OCI-LY3 (cell line): Measurements from ENCODE around the gene TERB1.

ENCODE experiments used
- H2AFZ ChIP-seq: fragments of 200-600, 300-600 bp; shearing (Covaris generic); 2 replicates; pipeline ENCODE4 v1.6.0; 2014; ENCODE audit warnings: antibody characterized with exemption, low read depth, low read length
- H3K27ac ChIP-seq: fragments of 200-600, 300-600 bp; sonication (generic); 2 replicates; pipeline ENCODE4 v1.5.1; 2014; ENCODE audit warnings: mild to moderate bottlenecking, low read length, moderate library complexity, mixed read lengths
- H3K27me3 ChIP-seq: fragments of 200-600, 300-600 bp; sonication (generic); 2 replicates; pipeline ENCODE4 v1.6.1; 2014; ENCODE audit warnings: low read depth, low read length, mixed read lengths
- H3K36me3 ChIP-seq: fragments of 200-600, 300-600 bp; sonication (generic); replicated peaks from 2 replicates; pipeline ENCODE3; 2014; ENCODE audit warnings: low read depth, low read length, mixed read lengths
- H3K4me1 ChIP-seq: fragments of 300-600, 200-600 bp; sonication (generic); 2 replicates; pipeline ENCODE4 v1.6.1; 2014; ENCODE audit warnings: low read length, mixed read lengths
- H3K4me2 ChIP-seq: fragments of 200-600, 300-600 bp; sonication (generic); 2 replicates; pipeline ENCODE4 v1.6.1; 2014; ENCODE audit warnings: low read length, mixed read lengths
- H3K4me3 ChIP-seq: fragments of 300-600, 200-600 bp; sonication (generic); 2 replicates; pipeline ENCODE4 v1.5.1; 2014; ENCODE audit warnings: antibody characterized with exemption, mild to moderate bottlenecking, low read length, moderate library complexity
- H3K79me2 ChIP-seq: fragments of 300-600, 200-600 bp; shearing (Covaris generic); 2 replicates; pipeline ENCODE4 v1.6.1; 2014; ENCODE audit warnings: mild to moderate bottlenecking, low read length, mixed read lengths
- H3K9ac ChIP-seq: fragments of 300-600, 200-600 bp; shearing (Covaris generic); 2 replicates; pipeline ENCODE4 v1.6.0; 2014; ENCODE audit warnings: mild to moderate bottlenecking, low read length, moderate library complexity
- H3K9me3 ChIP-seq: fragments of 200-600, 300-600 bp; shearing (Covaris generic); 2 replicates; pipeline ENCODE4 v1.6.1; 2014; ENCODE audit warnings: low read length, mixed read lengths; ENCODE audit not compliant: insufficient read depth
- H4K20me1 ChIP-seq: fragments of 200-600, 300-600 bp; sonication (generic); 2 replicates; pipeline ENCODE4 v1.6.1; 2016; ENCODE audit warnings: low read length, mixed read lengths; ENCODE audit not compliant: insufficient read depth
- EZH2phosphoT487 ChIP-seq: fragments of 200-600 bp; shearing (Covaris generic); IDR thresholded peaks from 2 replicates; pipeline ENCODE4 v1.6.1; 2018; ENCODE audit warnings: antibody characterized with exemption, mixed run types, low read depth
- TF ChIP-seq, protein P1 (sequence below): fragments of 200-600, 300-600 bp; sonication (generic); IDR thresholded peaks from 2 replicates; pipeline ENCODE4 v1.5.1; 2014; ENCODE audit warnings: antibody characterized with exemption, low read length, low read depth

The TERB1 gene

GRCh38 chr16:66810391-66810790 lies 9.0 kb upstream of the TERB1 start:
- H3K4me1 ChIP-seq = no peaks in the 10 kb centered on the region
- H2AFZ ChIP-seq = no peak overlapping the region
- H3K27me3 ChIP-seq = no peaks in the 10 kb centered on the region
- H3K4me3 ChIP-seq = no peak overlapping the region
- peaks cover 75% of the 10 kb centered on the region for H3K36me3 ChIP-seq
- H3K79me2 ChIP-seq = no peaks in the 10 kb centered on the region
- no peaks in the 10 kb centered on the region for H4K20me1 ChIP-seq
- no peak overlapping the region for H3K9ac ChIP-seq
- H3K4me2 ChIP-seq = no peak overlapping the region
- TF ChIP-seq, protein P1, sequence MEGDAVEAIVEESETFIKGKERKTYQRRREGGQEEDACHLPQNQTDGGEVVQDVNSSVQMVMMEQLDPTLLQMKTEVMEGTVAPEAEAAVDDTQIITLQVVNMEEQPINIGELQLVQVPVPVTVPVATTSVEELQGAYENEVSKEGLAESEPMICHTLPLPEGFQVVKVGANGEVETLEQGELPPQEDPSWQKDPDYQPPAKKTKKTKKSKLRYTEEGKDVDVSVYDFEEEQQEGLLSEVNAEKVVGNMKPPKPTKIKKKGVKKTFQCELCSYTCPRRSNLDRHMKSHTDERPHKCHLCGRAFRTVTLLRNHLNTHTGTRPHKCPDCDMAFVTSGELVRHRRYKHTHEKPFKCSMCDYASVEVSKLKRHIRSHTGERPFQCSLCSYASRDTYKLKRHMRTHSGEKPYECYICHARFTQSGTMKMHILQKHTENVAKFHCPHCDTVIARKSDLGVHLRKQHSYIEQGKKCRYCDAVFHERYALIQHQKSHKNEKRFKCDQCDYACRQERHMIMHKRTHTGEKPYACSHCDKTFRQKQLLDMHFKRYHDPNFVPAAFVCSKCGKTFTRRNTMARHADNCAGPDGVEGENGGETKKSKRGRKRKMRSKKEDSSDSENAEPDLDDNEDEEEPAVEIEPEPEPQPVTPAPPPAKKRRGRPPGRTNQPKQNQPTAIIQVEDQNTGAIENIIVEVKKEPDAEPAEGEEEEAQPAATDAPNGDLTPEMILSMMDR = no peak
- no peak for TF ChIP-seq EZH2phosphoT487
- H3K27ac ChIP-seq = no peak overlapping the region
- no peaks in the 10 kb centered on the region for H3K9me3 ChIP-seq

- no peaks in the 10 kb centered on the region for H3K27me3 ChIP-seq
- H3K9ac ChIP-seq = no peak overlapping the region
- peaks cover 76% of the 10 kb centered on the region for H3K36me3 ChIP-seq
- H3K9me3 ChIP-seq = no peaks in the 10 kb centered on the region
- H3K4me1 ChIP-seq = no peaks in the 10 kb centered on the region
- no peak overlapping the region for H2AFZ ChIP-seq
- H4K20me1 ChIP-seq = no peaks in the 10 kb centered on the region
- TF ChIP-seq, protein P1 = no peak
- no peak for TF ChIP-seq EZH2phosphoT487
- no peak overlapping the region for H3K4me2 ChIP-seq
- no peaks in the 10 kb centered on the region for H3K79me2 ChIP-seq
- H3K27ac ChIP-seq = no peak overlapping the region
- no peak overlapping the region for H3K4me3 ChIP-seq
These were observed 8.4 kb upstream of the TERB1 start for GRCh38 chr16:66809765-66810164.

GRCh38 chr16:66802159-66802558 lies 775 bp upstream of the TERB1 start:
- no peak overlapping the region for H3K4me3 ChIP-seq
- no peaks in the 10 kb centered on the region for H3K9me3 ChIP-seq
- H3K27me3 ChIP-seq = no peaks in the 10 kb centered on the region
- H3K4me2 ChIP-seq = no peak overlapping the region
- TF ChIP-seq, protein P1 = no peak
- H3K79me2 ChIP-seq = no peaks in the 10 kb centered on the region
- no peak overlapping the region for H2AFZ ChIP-seq
- no peak overlapping the region for H3K9ac ChIP-seq
- H3K27ac ChIP-seq = no peak overlapping the region
- peaks cover 34% of the 10 kb centered on the region for H3K36me3 ChIP-seq
- no peaks in the 10 kb centered on the region for H3K4me1 ChIP-seq
- no peaks in the 10 kb centered on the region for H4K20me1 ChIP-seq

DNA sequence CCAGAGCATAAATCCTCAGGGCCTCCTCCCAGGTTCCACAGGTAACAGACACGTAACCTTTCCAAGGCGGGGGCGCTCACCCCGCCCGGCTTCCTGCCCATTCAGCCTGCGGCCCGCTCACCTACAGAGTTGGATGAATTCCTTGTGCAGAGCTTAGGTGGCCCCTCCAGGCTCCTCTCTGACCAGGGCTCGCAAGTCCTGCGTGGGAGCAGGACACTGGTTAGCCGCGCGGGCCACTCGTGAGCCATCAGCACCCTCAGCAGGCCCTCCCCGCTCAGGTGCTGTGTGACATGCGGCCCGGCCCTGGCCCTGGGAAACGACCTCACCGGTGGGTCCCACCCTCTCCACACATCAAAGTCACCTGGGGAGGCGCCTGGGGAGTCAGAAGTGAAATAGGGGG lies 528 bp downstream of the TERB1 start:
- Histone ChIP-seq H3K36me3 (peaks cover 25% of the 10 kb centered on the region), H3K27ac (no peak overlapping the region), H3K4me2 (no peak overlapping the region), H3K4me1 (no peaks in the 10 kb centered on the region), H4K20me1 (no peaks in the 10 kb centered on the region), H3K27me3 (no peaks in the 10 kb centered on the region), H3K9ac (no peak overlapping the region), H3K4me3 (no peak overlapping the region), H3K79me2 (no peaks in the 10 kb centered on the region), H3K9me3 (no peaks in the 10 kb centered on the region), H2AFZ (no peak overlapping the region)
- TF ChIP-seq, protein P1 = no peak
- TF ChIP-seq EZH2phosphoT487 = no peak
